ENCODE data around the gene IFIT1B.

IFIT1B gene

GRCh38 chr10:89371079-89371478 lies 6.8 kb upstream of the IFIT1B start:
- ChIA-PET POLR2A (no interaction called here), CTCF (interaction anchor here (1.2 to 9.5 kb wide), 6 partner anchors 15 to 106 kb away, joined by 3 to 63 read pairs (median 18); partner anchors contain the start of genes IFIT1 and IFIT2)

GRCh38 chr10:89371987-89372386 lies 5.9 kb upstream of the IFIT1B start:
- CTCF ChIA-PET, result interaction anchor here (0.6 to 9.5 kb wide), 6 partner anchors 9 to 384 kb away, joined by 3 to 63 read pairs (median 3); partner anchors contain the start of gene IFIT1
- POLR2A ChIA-PET, result no interaction called here
- no peak for TF ChIP-seq CTCF (IDR thresholded peaks at IDR 0.05; ENCODE audit: insufficient read depth, low read length, missing control alignments)

More at GRCh38 chr10:89371079-89371478, 6.8 kb upstream of the IFIT1B start:
- no peak for TF ChIP-seq CTCF (IDR thresholded peaks at IDR 0.05; ENCODE audit: insufficient read depth, low read length, missing control alignments)
- DNase-seq (ENCODE audit: low read depth, low spot score), result no peak
- no peak overlapping the region for H3K4me3 ChIP-seq (ENCODE audit: low read depth, low read length)

GRCh38 chr10:89373916-89374711 lies 3.7 kb upstream of the IFIT1B start:
- POLR2A ChIA-PET, result no interaction called here
- CTCF ChIA-PET, result interaction anchor here (1.0 to 9.5 kb wide), 3 partner anchors 10 to 157 kb away, joined by 3 to 63 read pairs (median 3); no protein-coding TSS in a partner anchor
- no peak overlapping the region for H3K4me3 ChIP-seq (ENCODE audit: low read depth, low read length)
- peak; percentile 86 for DNase-seq (ENCODE audit: low read depth, low spot score)
- no peak for TF ChIP-seq CTCF (IDR thresholded peaks at IDR 0.05; ENCODE audit: insufficient read depth, low read length, missing control alignments)

More at GRCh38 chr10:89371987-89372386, 5.9 kb upstream of the IFIT1B start:
- H3K4me3 ChIP-seq (ENCODE audit: low read depth, low read length), result no peak overlapping the region
- no peak for DNase-seq (ENCODE audit: low read depth, low spot score)

- no peak overlapping the region for H3K4me3 ChIP-seq (ENCODE audit: low read depth, low read length)
- POLR2A ChIA-PET, result no interaction called here
- CTCF ChIA-PET, result interaction anchor here (0.5 to 9.5 kb wide), 3 partner anchors 9 to 345 kb away, joined by 3 to 63 read pairs (median 3); no protein-coding TSS in a partner anchor
- DNase-seq (ENCODE audit: low read depth, low spot score), result no peak
- no peak for TF ChIP-seq CTCF (IDR thresholded peaks at IDR 0.05; ENCODE audit: insufficient read depth, low read length, missing control alignments)
These were observed 3.1 kb upstream of the IFIT1B start for GRCh38 chr10:89374713-89375141.

- no peak overlapping the region for H3K4me3 ChIP-seq (ENCODE audit: low read depth, low read length)
- POLR2A ChIA-PET, result no interaction called here
- TF ChIP-seq CTCF (IDR thresholded peaks at IDR 0.05; ENCODE audit: insufficient read depth, low read length, missing control alignments), result no peak
- CTCF ChIA-PET, result interaction anchor here (1.4 to 3.9 kb wide), 2 partner anchors 9 to 10 kb away, joined by 10 to 22 read pairs; no protein-coding TSS in a partner anchor
- DNase-seq (ENCODE audit: low read depth, low spot score), result no peak
These were observed 1.2 kb downstream of the IFIT1B start for GRCh38 chr10:89379103-89379502.

GRCh38 chr10:89382757-89383156 lies 4.9 kb downstream of the IFIT1B start:
- TF ChIP-seq CTCF (IDR thresholded peaks at IDR 0.05; ENCODE audit: insufficient read depth, low read length, missing control alignments), result no peak
- CTCF ChIA-PET, result interaction anchor here (1.5 to 2.5 kb wide), 2 partner anchors 14 to 162 kb away, joined by 4 to 16 read pairs; no protein-coding TSS in a partner anchor
- no peak for DNase-seq (ENCODE audit: low read depth, low spot score)
- H3K4me3 ChIP-seq (ENCODE audit: low read depth, low read length), result no peak overlapping the region
- POLR2A ChIA-PET, result no interaction called here

All from AG04449 (cell line).